HG02588 (cell line): Measurements from ENCODE around the gene LRSAM1.
A peak's percentile ranks its signal among the peaks of the same experiment; 100 is the strongest.

ENCODE experiments used
- ATAC-seq: cut with Tn5 transposase; IDR thresholded peaks from one replicate; pipeline ENCODE4 v1.9.1; 2021; ENCODE audit warnings: mild to moderate bottlenecking, moderate library complexity; ENCODE audit not compliant: unreplicated experiment

The LRSAM1 gene

DNA sequence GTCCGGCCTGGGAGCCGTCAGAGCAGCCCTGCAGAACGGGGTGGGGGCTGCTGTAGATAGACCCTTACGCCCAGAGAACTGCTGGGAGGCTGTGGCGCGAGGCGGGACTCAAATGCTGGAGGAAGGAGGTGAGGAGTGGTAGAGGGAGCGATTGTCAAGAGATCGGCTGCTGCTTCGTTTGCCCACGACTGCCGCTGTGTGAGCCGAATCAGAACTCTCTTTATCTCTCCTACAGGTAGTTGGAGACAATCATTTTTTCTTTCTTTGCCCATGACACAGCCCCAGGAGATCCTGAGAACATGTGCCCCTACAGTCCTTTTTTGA, 26.7 kb upstream of the LRSAM1 start:
- no peak for ATAC-seq

- no peak for ATAC-seq
These were observed 24.6 kb upstream of the LRSAM1 start for GRCh38 chr9:127426756-127427155.

GRCh38 chr9:127428348-127428747, 23.0 kb upstream of the LRSAM1 start:
- no peak for ATAC-seq

DNA sequence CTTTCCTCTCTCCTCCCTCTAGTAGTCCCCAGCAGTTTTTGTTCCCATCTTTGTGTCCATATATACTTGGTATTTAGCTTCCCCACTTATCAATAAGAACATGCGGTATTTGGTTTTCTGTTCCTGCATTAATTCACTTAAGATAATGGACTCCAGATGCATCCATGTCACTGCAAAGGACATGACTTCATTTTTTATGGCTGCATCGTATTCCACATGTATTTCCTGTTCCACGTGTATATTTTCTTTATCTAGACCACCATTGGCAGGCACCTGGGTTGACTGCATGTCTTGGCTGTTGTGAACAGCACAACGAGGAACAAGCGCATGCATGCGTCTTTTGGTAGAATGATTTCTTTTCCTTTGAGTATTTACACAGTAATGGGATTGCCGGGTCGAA, 20.9 kb upstream of the LRSAM1 start:
- ATAC-seq, result no peak

- no peak for ATAC-seq
These were observed 13.6 kb upstream of the LRSAM1 start for GRCh38 chr9:127437497-127438264.

DNA sequence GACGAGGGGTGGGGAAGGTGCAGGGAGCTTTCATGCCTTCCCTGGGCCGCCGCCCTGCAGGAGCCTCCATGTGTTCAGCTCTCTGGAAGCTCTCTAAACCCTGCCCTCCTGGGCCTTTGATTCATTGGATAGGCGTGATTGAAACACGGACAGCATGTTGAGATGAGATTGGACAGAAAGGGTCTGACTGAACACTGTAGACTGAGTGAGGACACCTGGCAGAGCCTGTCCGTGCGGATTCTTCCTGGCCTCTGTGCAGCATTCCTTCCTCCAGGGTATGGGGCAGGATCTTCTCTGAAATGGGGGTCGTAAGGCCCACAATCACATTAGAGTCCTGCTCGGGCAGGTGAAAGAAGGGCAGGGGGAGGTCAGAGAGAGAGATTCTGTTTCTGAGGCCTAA, 12.9 kb upstream of the LRSAM1 start:
- ATAC-seq, result no peak

DNA sequence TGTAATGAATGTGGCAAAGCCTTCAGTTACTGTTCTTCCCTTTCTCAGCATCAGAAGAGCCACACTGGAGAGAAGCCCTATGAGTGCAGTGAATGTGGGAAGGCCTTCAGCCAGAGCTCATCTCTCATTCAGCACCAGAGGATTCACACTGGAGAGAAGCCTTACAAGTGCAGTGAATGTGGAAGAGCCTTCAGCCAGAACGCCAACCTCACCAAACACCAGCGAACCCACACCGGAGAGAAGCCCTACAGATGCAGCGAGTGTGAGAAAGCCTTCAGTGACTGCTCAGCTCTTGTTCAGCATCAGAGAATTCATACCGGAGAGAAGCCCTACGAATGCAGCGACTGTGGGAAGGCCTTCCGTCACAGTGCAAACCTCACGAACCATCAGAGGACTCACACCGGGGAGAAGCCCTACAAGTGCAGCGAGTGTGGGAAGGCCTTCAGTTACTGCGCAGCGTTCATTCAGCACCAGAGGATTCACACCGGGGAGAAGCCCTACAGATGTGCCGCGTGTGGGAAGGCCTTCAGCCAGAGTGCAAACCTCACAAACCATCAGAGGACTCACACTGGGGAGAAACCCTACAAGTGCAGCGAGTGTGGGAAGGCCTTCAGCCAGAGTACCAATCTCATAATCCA, 6.9 kb upstream of the LRSAM1 start:
- ATAC-seq, result no peak

GRCh38 chr9:127444921-127445850, 6.1 kb upstream of the LRSAM1 start:
- no peak for ATAC-seq

DNA sequence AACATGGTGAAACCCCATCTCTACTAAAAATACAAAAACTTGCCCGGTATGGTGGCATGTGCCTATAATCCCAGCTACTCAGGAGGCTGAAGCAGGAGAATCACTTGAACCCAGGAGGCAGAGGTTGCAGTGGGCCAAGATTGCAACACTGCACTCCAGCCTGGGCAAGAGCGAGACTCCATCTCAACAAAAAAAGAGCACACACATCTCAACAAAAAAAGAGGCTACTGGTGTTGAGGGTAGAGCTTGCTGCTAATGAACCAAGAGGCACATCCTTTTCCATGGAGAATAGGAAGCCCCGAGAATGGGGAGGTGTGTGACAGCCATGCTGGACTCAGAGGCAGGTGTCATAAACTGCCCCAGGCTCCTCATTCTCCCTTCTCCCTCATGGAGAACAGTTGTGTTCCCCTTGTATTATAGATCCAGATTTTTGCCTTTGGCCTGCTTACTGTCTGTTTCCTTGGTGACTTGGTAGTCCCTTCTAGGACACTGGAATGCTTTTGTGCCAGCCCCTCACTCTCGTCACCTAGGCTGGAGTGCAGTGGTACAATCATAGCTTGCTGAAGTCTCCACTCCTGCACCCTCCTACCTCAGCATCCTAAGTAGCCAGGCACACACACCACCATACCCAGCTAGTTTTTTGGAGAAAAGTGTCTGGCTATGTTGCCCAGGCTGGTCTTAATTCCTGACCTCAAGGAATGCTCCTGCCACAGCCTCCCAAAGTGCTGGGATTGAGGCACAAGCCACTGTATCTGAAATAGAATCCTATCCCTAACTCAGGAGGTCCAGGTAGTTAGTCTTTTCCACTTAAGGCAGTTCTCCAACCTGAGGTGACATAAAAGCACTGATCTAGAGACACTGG, 5.2 kb upstream of the LRSAM1 start:
- no peak for ATAC-seq

DNA sequence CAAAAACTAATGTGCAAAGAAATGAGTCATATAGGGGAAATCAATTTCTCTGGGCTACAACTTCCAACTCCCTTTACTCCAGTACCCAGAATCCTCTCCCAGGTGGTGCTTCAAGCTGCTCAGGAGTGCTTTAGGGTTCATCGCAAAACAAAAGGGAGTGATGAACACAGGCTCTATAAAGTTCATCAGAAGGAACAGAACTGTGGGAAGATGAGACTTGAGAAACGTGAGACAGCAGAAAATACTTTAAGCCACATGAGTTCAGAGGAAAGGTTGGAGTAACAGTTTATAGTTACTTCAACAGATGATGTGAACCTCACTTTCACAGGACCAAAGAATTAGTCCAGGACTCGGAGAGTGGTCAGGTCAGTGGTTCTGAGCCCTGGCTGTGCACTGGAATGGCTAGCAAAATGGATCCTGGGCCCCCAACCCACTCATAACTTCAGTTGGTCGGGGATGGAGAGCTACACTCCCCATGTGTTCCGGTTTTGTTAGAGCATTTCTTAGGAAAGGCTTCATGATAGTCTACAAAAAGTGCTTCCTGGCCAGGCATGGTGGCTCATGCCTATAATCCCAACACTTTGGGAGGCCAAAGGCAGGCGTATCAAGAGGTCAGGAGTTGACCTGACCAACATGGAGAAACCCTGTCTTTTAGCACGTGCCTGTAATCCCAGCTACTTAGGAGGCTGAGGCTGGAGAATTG, 4.4 kb upstream of the LRSAM1 start:
- ATAC-seq, result no peak

DNA sequence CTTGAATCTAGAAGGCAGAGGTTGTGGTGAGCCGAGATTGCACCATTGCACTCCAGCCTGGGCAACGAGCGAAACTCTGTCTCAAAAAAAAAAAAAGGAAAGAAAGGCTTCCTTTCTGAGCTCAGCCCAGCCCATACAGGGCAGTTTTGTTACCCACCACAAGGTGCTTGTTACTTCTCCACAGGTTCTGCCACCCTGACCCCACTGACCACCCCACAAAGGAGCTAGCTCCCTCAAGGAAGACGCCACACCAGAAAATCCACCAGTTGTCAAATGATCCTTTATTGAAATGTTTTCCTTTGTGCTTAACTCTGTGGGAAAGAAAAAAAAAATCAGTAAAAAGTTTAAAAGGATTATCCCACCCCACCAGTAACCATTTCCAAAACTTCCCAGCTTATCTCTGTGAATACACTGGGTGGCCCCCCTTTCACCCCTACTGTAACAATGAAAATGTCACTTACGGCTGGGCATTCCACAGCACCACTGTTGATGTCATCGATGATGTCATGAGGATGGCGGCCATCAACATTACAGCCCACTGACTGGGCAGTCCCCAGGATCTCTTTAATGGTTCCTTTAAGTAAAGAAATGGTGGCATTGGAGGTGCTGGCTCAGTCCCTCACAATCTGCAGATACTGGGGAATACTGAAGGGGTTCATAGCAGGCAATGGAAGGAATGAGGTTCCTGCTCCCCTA, 3.7 kb upstream of the LRSAM1 start:
- no peak for ATAC-seq

- ATAC-seq, result no peak
These were observed 3.1 kb upstream of the LRSAM1 start for GRCh38 chr9:127448112-127448805.

DNA sequence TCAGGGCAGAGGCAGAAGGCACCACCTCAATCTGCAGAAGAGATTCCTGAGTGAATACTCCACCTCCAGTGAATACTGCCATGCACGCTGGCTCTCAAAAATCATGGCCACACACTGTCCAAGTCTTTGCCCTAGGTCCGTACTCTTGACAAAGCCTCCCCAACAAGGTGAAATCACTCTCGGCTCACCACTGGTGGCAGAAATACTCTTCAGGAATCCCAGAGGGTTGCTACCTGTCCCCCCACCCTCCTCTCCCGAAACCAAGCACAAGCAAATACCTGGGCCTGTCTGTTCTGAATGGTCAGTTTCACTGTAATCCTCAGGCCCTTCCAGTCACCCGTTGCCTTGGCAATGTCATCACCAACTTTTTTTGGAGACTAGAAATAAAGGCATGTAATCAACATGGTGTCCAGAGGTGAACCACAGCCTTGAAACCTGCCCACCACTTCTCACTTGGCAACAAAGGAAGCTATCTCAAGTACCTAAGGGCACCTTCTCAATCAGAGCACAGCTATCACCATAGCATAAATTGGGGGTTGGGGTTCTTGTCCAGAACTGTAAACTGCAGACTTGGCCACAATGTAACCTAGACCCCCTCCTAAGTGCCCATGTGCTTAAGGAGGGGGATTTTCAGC, 1.9 kb upstream of the LRSAM1 start:
- no peak for ATAC-seq

- no peak for ATAC-seq
These were observed 1.0 kb upstream of the LRSAM1 start for GRCh38 chr9:127450243-127450760.

GRCh38 chr9:127451608-127451857, 223 bp downstream of the LRSAM1 start:
- peak; percentile 22 for ATAC-seq

- ATAC-seq, result peak; percentile 3
These were observed 747 bp downstream of the LRSAM1 start for GRCh38 chr9:127451858-127452656.

DNA sequence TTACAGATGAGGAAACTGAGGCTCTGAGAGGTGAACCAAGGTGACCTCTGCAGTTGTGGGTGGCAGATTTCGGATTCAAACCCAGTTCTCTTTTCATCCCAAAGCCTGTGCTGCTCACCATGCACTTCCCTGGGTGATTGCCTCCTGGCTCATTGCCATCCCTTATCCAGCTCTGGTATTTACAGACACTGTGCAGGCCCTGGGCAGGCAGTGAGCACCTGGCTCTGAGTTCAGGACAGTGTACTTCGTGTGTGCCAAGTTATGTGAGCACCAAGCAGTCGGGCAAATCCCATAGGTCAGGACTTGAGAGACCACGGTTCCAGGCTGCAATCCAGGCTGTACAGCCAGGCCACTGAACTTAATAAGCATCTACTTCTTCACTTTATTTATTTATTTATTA, 1.4 kb downstream of the LRSAM1 start:
- no peak for ATAC-seq
